ENCODE measurements around the gene P2RY2.

GRCh38 chr11:73263640-73264039, 45.6 kb downstream of the P2RY2 start:
- no peak for TF ChIP-seq EZH2 (IDR thresholded peaks at IDR 0.05; ENCODE audit: low read length, missing control alignments)
- TF ChIP-seq CTCF (conservative IDR thresholded peaks at IDR 0.05 in 1 of 2, IDR thresholded peaks at IDR 0.05 in 1 of 2; ENCODE audit: low read depth in 1 of 2, low read length in 2 of 2), result no peak
